ENCODE measurements around the gene NUP35. TPM values are rescaled to one million over a fixed set of nuclear protein-coding genes. Genes with fewer than 3 reads are reported as not detected.

Gene NUP35
- total RNA-seq, 1 donor from 2014 or later: 11.3 TPM

- Mint-ChIP-seq H3K27me3 (ENCODE audit: low read depth, unreplicated experiment) (no peaks in the 10 kb centered on the region), H3K36me3 (ENCODE audit: low read depth, unreplicated experiment) (no peaks in the 10 kb centered on the region), H3K4me3 (ENCODE audit: unreplicated experiment) (peak overlapping the region; percentile 98), H3K9me3 (ENCODE audit: unreplicated experiment) (no peaks in the 10 kb centered on the region), H3K27ac (ENCODE audit: unreplicated experiment) (peak overlapping the region; percentile 77), H3K4me1 (ENCODE audit: low read depth, unreplicated experiment) (peaks cover 10% of the 10 kb centered on the region)
- Histone ChIP-seq H4K20me1 (ENCODE audit: insufficient read depth, low read length) (no peaks in the 10 kb centered on the region), H3K9ac (ENCODE audit: low read length) (peak overlapping the region; percentile 88), H3K4me2 (ENCODE audit: low read length) (peak overlapping the region; percentile 95), H2AFZ (ENCODE audit: low read depth, low read length) (peak overlapping the region; percentile 86), H3K9me3 (ENCODE audit: insufficient read depth, low read depth, low read length) (no peaks in the 10 kb centered on the region), H3K27ac (ENCODE audit: low read depth, low read length) (peak overlapping the region; percentile 85), H3K79me2 (ENCODE audit: insufficient read depth, low read length) (peaks cover 53% of the 10 kb centered on the region), H3K36me3 (ENCODE audit: insufficient read depth, low read length) (peaks cover 4% of the 10 kb centered on the region), H3K27me3 (ENCODE audit: insufficient read depth, low read length) (no peaks in the 10 kb centered on the region), H3K4me1 (ENCODE audit: insufficient read depth, low read length) (peaks cover 3% of the 10 kb centered on the region), H3K4me3 (ENCODE audit: insufficient read depth, low read depth, low read length) (peak overlapping the region; percentile 91)
- TF ChIP-seq EZH2 (IDR thresholded peaks at IDR 0.05; ENCODE audit: insufficient read depth, low read length) (no peak), CTCF (IDR thresholded peaks at IDR 0.05; ENCODE audit: insufficient read depth, low read depth, low read length) (no peak)
- FAIRE-seq: no peak
- DNase-seq (ENCODE audit: low read depth): no peak
These were observed 663 bp downstream of the NUP35 start for GRCh38 chr2:183124957-183125255.

GRCh38 chr2:183125659-183126341, 1.6 kb downstream of the NUP35 start:
- Histone ChIP-seq H4K20me1 (ENCODE audit: insufficient read depth, low read length) (no peaks in the 10 kb centered on the region), H3K9ac (ENCODE audit: low read length) (no peak overlapping the region), H3K27me3 (ENCODE audit: insufficient read depth, low read length) (no peaks in the 10 kb centered on the region), H3K4me3 (ENCODE audit: insufficient read depth, low read depth, low read length) (no peak overlapping the region), H3K4me2 (ENCODE audit: low read length) (peak overlapping the region; percentile 95), H3K36me3 (ENCODE audit: insufficient read depth, low read length) (peaks cover 7% of the 10 kb centered on the region), H3K79me2 (ENCODE audit: insufficient read depth, low read length) (peaks cover 60% of the 10 kb centered on the region), H2AFZ (ENCODE audit: low read depth, low read length) (no peak overlapping the region), H3K4me1 (ENCODE audit: insufficient read depth, low read length) (peaks cover 3% of the 10 kb centered on the region), H3K27ac (ENCODE audit: low read depth, low read length) (no peak overlapping the region), H3K9me3 (ENCODE audit: insufficient read depth, low read depth, low read length) (no peaks in the 10 kb centered on the region)
- Mint-ChIP-seq H3K27me3 (ENCODE audit: low read depth, unreplicated experiment) (no peaks in the 10 kb centered on the region), H3K36me3 (ENCODE audit: low read depth, unreplicated experiment) (no peaks in the 10 kb centered on the region), H3K9me3 (ENCODE audit: unreplicated experiment) (no peaks in the 10 kb centered on the region), H3K27ac (ENCODE audit: unreplicated experiment) (no peak overlapping the region), H3K4me3 (ENCODE audit: unreplicated experiment) (peak overlapping the region; percentile 98), H3K4me1 (ENCODE audit: low read depth, unreplicated experiment) (peaks cover 10% of the 10 kb centered on the region)
- no peak for TF ChIP-seq CTCF (IDR thresholded peaks at IDR 0.05; ENCODE audit: insufficient read depth, low read depth, low read length)
- TF ChIP-seq EZH2 (IDR thresholded peaks at IDR 0.05; ENCODE audit: insufficient read depth, low read length): no peak
- FAIRE-seq (no peak), DNase-seq (ENCODE audit: low read depth) (no peak)

- Histone ChIP-seq H3K9me3 (ENCODE audit: insufficient read depth, low read depth, low read length) (no peaks in the 10 kb centered on the region), H4K20me1 (ENCODE audit: insufficient read depth, low read length) (no peaks in the 10 kb centered on the region), H3K4me2 (ENCODE audit: low read length) (no peak overlapping the region), H3K27me3 (ENCODE audit: insufficient read depth, low read length) (no peaks in the 10 kb centered on the region), H3K27ac (ENCODE audit: low read depth, low read length) (no peak overlapping the region), H3K4me1 (ENCODE audit: insufficient read depth, low read length) (peaks cover 3% of the 10 kb centered on the region), H2AFZ (ENCODE audit: low read depth, low read length) (no peak overlapping the region), H3K4me3 (ENCODE audit: insufficient read depth, low read depth, low read length) (no peak overlapping the region), H3K9ac (ENCODE audit: low read length) (no peak overlapping the region), H3K36me3 (ENCODE audit: insufficient read depth, low read length) (peaks cover 9% of the 10 kb centered on the region), H3K79me2 (ENCODE audit: insufficient read depth, low read length) (peaks cover 69% of the 10 kb centered on the region)
- H3K27me3 Mint-ChIP-seq (ENCODE audit: low read depth, unreplicated experiment): no peaks in the 10 kb centered on the region
- no peaks in the 10 kb centered on the region for H3K9me3 Mint-ChIP-seq (ENCODE audit: unreplicated experiment)
- TF ChIP-seq CTCF (IDR thresholded peaks at IDR 0.05; ENCODE audit: insufficient read depth, low read depth, low read length): no peak
- no peaks in the 10 kb centered on the region for H3K36me3 Mint-ChIP-seq (ENCODE audit: low read depth, unreplicated experiment)
- FAIRE-seq (no peak), DNase-seq (ENCODE audit: low read depth) (no peak)
- peaks cover 10% of the 10 kb centered on the region for H3K4me1 Mint-ChIP-seq (ENCODE audit: low read depth, unreplicated experiment)
- no peak overlapping the region for H3K4me3 Mint-ChIP-seq (ENCODE audit: unreplicated experiment)
- H3K27ac Mint-ChIP-seq (ENCODE audit: unreplicated experiment): no peak overlapping the region
These were observed 2.4 kb downstream of the NUP35 start for GRCh38 chr2:183126635-183127034.
